Activated CD4-positive, alpha-beta T cell treated with anti-CD3 and anti-CD28 coated beads for 4 hours (primary cell): ENCODE measurements around the gene CPT1A.

Experiments used
- DNase-seq, 2 donors: peaks; one replicate each; pipeline ENCODE4 v3.0.0-alpha.2; 2020

CPT1A gene

DNA sequence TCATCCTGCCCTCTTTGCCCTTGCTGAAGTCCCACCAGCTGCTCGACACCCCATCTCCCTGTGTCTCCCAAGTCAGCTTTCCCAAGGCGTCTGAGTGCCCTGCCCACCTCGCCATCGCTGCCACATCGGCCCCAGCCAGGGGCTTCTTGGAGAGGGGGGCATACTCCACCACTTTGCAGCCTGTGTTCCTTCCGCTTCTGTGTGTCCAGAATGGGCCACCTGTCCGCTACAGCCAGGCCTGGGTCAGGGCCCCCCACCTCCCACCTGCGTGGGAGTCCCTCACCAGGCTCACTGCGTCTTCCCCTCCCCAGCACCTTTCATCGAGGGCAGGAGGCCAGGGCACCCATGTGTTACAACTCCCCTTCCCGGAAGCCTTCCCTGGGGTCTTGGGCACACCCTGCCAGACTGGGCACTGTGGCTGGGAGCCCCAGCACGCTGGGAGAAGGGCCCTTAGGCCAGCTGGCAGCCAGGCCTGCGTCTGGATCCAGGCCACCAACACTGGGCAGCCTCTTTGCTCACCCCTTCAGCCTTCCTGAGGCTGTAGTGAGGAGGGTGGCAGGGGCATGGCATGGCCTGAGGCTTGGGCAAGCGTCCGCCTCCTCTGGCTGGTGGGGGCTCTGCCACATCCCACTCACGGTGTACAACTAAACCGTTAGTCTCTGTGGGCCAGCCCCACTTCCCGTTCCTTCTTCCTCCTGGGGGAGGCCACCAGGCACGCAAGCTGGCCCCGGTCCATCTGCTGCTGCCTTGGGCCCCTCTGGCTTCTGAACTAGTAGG lies 13.4 kb downstream of the CPT1A start:
- no peak for DNase-seq

- no peak for DNase-seq
These were observed 14.0 kb downstream of the CPT1A start for GRCh38 chr11:68827733-68828132.

- no peak for DNase-seq
These were observed 15.0 kb downstream of the CPT1A start for GRCh38 chr11:68826726-68827125.

DNA sequence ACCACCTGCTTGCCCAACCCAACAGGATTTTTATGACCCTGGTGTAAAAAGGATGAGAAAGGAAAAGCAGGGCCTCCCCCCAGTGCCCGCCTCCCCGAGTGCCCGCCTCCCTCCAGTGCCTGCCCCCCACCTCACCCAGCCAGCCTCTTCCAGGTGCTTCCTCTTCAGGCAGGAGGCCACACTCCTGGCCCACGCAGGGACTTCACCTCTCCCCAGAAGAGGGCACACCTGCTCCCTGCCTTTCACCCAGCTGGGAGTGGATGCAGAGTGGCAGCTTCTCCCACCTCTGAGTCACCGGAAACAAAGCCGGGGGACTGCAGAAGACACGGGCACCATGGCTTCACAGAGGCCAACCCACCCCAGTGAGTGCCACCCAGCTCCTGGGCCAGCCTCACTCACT lies 16.1 kb downstream of the CPT1A start:
- DNase-seq, result peak; percentile 44 to 52

DNA sequence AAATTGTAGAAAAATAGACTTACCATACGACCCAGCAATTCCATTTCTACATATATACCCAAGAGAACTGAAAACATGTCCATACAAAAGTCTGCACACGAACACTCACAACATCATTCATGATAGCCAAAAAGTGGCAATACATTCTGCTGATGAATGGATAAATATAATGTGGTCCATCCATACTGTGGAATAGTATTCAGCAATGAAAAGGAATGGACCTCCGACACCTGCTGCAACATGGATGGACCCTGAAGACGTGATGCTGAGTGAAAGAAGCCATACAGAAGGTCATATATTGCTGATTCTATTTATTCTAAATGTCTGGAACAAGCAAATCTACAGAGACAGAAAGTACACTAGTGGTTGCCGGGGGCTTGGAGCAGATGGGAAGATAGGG lies 19.2 kb downstream of the CPT1A start:
- no peak for DNase-seq

- no peak for DNase-seq
These were observed 20.0 kb downstream of the CPT1A start for GRCh38 chr11:68821670-68822069.

DNA sequence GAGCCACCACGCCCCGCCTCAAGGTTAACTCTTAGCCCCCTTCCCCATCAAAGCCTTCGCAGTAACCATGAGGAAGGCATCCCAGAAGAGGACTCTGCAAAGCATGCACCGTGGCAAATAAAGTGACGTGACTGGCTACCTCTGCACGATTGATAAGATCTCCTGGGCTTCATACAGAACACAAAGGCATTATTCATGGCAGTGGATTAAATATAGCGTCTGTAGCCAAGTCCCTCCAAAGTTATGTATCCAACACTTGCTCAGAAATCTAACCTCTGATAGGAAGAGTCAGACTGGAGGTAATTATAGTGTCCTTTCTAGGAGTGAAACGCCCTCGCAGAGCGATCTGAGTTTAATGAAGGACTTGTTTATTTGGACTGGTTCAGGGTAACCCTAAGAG lies 22.4 kb downstream of the CPT1A start:
- no peak for DNase-seq

- DNase-seq, result no peak
These were observed 23.5 kb downstream of the CPT1A start for GRCh38 chr11:68818181-68818580.

DNA sequence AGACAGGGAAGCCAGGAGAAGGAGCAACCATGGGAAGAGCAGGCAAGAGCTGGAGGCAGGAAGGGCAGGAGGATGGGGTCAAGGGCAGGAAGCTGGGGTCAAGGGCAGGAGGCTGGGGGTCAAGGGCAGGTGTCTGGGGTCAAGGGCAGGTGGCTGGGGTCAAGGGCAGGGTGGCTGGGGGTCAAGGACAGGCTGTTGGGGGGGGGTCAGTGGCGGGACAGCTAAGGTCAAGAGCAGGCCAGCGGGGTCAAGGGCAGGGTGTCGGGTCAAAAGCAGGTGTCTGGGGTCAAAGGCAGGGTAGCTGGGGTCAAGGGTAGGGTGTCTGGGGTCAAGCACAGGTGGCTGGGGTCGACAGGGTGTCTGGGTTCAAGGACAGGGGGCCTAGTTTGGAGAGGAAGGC lies 24.2 kb downstream of the CPT1A start:
- no peak for DNase-seq

DNA sequence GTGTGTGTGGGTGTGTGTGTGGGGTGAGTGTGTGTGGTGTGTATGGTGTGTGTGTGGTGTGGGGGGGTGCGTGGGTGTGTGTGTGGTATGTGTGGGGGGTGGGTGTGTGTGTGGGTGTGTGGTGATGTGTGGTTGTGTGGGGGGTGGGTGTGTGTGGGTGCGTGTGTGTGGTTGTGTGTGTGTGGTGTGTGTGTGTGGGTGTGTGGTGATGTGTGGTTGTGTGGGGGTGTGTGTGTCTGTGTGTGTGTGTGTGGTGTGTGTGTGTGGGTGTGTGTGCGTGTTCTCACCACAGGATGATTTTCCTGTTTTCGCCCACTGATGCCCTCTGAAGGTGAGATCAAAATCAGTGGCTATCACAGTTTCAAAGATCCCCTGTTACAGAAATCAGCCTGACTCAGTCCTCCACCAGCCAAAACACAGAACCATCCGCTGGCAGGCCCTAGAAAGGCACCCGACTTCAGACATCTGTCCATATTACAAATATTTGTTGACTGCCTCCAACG lies 24.7 kb downstream of the CPT1A start:
- peak; percentile 19 to 71 for DNase-seq

GRCh38 chr11:68816251-68816776 lies 25.4 kb downstream of the CPT1A start:
- no peak for DNase-seq

DNA sequence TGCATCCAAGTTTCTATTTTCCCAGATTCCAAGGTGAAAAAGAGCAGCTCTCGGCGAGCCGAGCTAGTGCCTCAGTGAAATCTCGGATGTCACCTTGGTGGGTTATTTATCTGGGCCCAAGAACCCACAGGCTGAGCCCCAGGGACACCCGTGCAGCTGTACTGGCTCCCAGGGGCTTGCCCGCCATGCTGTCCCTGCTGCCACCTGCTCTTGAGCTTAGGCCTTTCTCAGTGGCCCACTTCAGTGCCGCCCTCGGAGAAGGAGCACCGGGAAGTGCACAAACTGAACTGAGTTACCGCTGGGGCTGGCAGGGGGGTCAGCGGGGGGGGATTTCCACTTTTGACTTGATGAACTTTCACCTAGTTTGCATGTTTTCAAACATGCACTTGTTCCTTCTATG lies 27.9 kb downstream of the CPT1A start:
- DNase-seq, result no peak

DNA sequence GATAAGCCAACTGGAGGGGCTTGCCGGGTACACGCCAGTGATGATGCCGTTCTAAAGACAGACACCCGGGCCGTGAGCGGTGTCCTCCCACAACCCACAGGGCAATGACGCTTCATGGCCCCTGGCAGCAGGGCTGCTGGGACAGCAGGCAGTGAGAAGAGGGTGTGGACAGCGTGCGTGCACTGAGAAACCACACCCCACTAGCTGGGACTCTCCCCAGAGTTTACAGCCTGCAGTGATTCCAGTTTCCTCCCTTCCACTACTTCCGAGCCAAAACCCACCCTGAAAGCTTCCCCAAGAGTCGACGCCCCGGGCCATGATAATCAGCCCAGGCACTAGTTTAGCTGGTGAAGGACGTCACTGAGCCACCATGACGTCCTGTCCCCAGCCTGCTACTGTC lies 29.2 kb downstream of the CPT1A start:
- DNase-seq, result no peak

DNA sequence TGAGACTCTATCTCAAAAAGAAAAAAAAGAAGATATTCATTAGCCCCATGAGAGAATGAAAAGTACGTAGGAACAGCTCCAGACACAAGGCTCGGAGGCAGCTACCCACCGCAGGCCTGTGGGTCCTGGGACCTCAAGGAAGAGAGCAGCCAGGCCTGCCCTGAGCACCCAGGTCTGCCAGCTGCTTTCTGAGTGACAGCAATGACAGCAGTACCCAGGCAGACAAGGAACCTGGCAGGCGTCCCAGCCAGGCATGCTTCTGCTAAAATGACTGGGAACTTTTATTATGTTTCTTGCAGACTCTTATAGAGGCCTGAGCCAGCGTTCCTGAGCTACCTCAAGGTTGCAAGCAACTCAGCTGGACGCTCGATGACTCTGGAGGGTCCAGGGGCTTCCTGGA lies 31.6 kb downstream of the CPT1A start:
- DNase-seq, result no peak

GRCh38 chr11:68809506-68809905 lies 32.2 kb downstream of the CPT1A start:
- no peak for DNase-seq

- DNase-seq, result no peak
These were observed 32.9 kb downstream of the CPT1A start for GRCh38 chr11:68808787-68809186.

GRCh38 chr11:68806931-68807844 lies 34.5 kb downstream of the CPT1A start:
- DNase-seq, result no peak

GRCh38 chr11:68804786-68805185 lies 36.9 kb downstream of the CPT1A start:
- DNase-seq, result no peak

GRCh38 chr11:68803766-68804165 lies 38.0 kb downstream of the CPT1A start:
- no peak for DNase-seq

DNA sequence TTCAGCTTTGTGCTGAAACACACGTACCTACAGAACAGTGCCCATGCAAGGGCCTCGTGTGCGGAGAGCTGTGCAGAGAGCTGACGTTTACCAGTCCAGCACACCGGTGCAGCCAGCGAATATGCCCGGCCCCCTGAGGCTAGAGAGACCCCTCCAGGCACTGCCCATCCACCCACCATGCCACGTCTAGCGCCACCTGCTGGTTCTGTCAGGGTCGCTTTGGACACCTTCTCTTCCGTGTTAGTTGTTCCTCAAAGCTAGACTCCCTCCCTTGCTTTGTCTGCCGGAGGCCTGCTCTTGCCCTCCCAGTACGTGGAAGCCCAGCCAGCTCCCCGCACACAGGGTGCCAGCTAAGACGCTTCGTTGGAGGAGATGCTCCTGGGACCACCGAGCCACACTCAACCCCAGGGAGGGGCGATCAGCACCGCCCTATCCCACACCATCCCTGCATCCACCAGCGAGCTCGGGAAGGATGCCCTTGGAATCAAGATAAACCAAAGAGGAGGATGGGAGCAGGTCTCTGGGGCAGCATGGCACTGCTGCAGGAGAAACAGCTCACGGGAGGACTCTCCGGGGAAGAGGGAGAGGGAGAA lies 43.4 kb downstream of the CPT1A start:
- DNase-seq, result peak; percentile 35 to 38

DNA sequence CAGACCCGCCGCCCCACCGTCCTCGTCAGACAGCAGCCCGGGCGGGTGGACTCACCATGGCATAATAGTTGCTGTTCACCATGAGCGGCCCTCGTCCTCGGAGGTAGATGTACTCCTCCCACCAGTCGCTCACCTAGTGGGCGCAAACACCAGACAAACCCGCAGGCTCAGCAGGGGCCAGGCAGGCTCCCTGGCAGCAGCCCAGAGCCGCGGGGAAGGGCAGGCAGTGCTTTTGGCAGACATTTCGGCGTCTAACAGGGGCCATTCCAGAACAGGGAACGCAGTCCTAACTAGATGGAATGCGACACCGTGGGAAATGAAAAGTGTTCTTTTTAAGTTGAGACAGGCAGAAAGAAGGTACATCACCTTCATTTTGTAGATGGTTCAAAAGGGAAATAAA lies 44.9 kb downstream of the CPT1A start:
- no peak for DNase-seq

DNA sequence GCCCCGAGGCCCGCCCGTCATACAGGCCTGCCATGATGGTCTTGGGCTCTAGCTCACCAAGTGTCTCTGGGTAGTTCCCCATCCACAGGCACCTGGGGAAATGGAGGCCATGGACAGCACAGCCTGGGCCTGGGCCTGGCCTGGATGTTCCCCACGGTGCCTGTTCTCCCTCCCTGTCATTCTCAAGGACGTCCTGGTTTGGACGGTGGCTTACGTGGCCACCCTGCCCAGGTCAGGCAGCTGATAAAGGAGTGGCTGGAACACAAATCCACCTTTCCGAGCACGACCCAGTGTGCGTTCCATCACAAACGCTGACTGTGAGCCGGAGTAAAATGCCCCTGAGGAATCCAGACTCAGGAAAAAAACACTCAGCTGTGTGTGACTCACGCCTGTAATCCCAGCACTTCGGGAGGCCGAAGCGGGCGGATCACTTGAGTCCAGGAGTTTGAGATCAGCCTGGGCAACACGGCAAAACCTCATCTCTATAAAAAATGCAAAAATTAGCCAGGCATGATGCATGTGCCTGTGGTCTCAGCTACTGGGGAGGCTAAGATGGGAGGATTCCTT lies 49.2 kb downstream of the CPT1A start:
- DNase-seq, result no peak

DNA sequence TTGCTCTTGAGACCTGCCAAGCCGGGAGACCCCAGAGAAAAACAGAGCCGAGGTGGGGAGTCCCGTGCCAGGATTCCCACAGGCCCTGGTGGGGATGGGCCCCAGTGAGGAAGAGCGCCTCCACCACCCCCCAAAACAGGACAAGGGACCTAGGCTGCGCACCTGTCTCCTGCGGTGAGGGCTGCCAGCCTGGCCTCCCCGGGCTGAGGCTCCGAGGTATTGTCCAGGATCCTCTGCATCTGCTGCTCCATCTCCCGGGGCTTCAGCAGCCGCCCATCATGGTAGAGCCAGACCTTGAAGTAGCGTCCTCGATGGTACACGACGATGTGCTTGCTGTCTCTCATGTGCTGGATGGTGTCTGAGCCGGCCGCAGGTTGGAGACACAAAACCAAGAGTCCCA lies 57.1 kb downstream of the CPT1A start:
- no peak for DNase-seq
